ENCODE data around the gene CXCL3.
"Not testable (repeated sequence)": the region's sequence is repeated elsewhere in the genome, so short reads cannot be mapped to it uniquely, and the experiment has no call there.

Gene CXCL3

DNA sequence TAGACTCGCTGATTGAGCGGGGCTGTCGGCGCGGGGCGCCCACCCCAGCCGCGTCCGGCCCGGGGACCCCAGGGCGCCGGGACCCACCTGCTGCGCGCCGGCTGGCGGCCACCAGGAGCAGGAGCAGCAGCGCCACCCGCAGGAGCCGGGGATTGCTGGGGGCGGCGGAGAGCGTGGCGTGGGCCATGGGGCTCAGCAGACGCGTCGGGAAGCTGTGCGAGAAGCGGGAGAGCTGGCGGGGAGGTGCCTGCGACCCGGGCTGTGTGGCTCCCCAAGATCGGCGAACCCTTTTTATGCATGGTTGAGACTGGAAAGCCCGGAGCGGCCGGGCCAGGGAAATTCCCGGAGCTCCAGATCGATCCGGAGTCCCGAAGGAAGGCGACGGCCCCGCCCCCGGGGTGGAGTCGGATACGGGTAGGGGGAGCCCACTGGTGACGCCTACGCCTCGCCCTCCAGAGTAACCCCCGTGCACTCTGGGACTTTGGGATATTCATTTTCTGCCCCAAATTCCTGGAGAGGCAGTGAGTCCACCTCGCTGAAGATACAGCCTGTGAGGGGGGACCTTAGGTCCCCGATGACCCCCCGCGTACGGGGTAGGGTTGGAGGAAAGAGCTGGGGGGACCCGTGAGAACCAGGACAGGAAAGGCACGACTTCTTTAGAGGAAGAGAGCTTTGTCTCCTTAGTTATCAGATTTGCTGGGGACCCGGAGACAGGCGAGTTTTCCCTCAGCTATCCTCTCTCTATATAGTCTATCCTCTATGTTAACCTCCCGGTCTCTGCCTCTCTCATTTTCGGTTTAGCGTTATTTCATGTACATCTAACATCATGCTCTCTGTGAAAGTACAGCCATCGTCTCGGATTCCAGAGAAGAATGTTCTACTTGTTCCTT lies at the start of gene CXCL3:
Gene CXCL3, minus strand, starts transcription at position 265 of the 890 bp plus-strand sequence. Its CDS starts 78 bp downstream, at position 187.
- DNase-seq = peak; percentile 71

DNA sequence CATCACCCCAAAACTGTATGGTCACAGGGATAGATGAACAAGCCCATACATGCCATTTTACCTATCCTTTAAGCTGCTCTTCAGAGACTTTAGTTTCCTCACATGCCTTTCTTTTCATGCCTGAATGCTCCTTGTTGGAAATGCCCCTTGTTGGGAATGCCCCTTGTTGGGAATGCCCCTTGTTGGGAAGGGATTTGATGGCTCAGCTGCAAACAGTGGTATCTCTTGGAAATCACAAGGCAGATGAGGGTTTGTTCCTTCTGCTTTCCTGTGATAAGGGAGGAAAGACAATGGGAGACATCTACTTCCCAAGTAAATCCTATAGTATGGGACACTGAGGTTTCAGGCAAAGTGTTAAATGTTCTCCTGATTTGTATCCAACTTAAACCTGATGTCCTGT lies 49.0 kb upstream of the CXCL3 start:
- DNase-seq = no peak

DNA sequence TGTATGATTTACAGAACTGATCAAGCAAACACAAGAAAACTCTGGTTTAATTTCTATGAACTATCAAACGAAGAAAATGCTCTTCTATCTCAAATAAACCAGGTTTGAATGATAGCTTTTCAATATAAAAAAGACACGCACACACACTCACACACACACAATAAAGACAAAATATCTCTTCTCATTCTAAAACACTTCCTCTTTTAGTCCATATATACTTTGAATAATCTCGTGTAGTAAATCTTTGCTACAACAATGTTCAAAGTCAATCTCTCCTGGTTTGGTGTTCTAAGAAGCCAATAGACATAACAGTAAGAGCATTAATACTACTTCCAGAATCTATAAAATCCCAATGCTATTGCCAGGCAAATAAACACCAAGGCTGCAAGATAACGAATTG lies 47.2 kb upstream of the CXCL3 start:
- no peak for DNase-seq

DNA sequence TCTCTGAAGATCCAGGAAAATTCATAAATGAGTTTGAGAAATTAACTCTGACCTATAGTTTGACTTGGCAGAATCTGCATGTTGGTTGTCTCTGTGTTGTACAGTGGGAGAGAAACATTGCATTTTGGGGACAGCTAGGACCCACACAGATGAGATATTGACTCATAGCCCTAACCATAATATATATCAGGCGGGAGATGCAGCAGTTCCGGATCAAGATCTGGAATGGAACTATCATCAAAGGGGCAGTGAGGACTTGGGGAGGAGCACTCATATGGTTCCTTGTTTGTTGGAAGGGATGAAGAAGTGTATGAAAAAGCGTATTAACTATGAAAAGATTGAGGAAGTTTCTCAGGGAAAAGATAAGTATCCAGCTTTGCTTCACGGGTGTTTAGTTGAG lies 46.5 kb upstream of the CXCL3 start:
- DNase-seq = no peak

GRCh38 chr4:74083546-74083945 lies 45.1 kb upstream of the CXCL3 start:
- no peak for DNase-seq

DNA sequence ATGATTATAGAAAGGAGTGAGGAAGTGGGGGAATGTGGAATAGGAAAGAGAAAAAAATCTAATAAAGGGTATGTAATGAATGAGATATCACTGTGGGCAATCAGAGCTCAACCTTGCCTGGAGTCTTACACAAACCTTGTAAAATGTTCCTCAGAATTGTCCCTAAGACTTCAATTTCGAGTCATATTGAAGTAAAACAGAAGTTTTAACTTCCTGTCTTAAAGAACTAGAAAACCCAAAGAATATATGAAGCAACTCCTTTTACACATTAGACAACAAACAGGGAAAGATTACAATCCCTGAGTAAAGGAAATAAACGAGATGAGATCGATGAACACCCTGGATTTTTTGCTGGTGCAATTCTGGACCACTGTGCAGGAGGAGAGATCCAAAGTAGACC lies 42.5 kb upstream of the CXCL3 start:
- DNase-seq = no peak

GRCh38 chr4:74080351-74080750 lies 41.9 kb upstream of the CXCL3 start:
- DNase-seq = not testable (repeated sequence)

GRCh38 chr4:74079024-74079423 lies 40.5 kb upstream of the CXCL3 start:
- not testable (repeated sequence) for DNase-seq

DNA sequence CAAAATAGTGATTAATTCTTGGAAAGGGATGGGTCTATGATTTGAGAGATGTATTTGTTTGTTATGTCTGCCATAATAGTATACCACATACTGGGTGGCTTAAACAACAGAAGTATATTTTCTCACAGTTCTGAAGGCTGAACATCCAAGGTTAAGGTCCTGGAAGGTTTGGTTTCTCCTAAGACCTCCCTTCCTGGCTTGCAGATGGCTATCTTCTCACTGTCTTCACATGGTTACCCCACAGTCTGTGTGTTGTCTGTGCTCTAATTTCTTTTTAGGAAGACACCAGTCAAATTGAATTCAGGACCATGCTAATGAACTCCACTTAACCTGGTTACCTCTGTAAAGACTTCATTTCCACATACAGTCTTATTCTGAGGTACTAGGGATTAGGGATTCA lies 34.9 kb upstream of the CXCL3 start:
- no peak for DNase-seq

DNA sequence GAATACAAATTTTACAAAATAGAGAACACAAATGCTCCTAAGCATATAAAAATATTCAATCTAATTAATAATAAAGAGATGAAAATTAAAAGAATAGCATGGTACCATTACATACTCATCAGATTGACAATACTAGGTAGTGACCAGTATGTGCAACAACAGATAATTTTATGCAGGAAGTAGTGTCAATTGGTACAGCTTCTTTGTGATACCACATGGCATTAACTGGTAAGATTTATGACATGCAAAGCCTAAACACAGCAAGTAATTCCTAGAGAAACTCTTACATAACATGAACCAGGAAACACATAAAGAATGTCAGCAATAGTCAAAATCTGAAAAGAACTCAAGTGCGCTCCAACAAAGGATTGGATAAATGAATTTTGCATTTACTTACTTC lies 34.2 kb upstream of the CXCL3 start:
- no peak for DNase-seq

GRCh38 chr4:74067586-74067985 lies 29.1 kb upstream of the CXCL3 start:
- DNase-seq = no peak

GRCh38 chr4:74066232-74066631 lies 27.7 kb upstream of the CXCL3 start:
- DNase-seq = no peak

- DNase-seq = no peak
These were observed 26.7 kb upstream of the CXCL3 start for GRCh38 chr4:74065115-74065642.

DNA sequence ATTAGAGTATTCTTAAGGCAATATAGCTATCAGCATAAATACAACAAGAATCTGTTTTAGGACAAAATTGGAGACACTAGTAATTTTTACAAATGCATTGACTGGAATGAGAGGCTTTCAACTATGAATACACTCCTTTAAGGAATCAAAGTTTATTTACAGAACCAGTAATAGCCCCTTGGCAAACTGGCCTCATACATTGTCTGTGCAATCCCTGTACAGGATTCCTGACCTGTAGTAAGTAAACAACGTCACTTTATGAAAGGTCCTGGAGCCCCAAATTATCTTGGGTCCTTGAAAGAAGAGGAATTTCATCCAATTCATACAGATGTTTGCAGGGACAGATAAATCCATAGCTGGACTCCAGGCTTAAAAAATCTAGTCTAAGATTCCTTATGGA lies 25.4 kb upstream of the CXCL3 start:
- no peak for DNase-seq

DNA sequence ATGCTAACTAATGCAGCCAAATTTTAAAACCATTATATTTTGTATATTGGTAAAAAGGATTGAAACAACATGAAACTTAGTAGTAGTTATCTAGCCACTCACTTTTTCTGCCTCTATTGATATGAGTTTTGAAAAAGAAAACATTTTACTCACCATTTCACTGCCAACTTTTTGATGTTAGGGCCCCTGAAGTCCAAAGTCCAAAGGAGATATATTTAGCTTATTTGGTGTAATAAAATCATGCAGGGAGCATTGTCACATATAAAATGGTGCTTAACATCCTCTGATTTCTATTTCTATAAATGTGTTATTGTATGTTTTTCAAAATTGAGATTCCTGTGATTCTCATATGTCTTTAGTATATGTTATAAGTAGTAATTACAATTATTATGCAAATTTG lies 24.5 kb upstream of the CXCL3 start:
- DNase-seq = no peak

- no peak for DNase-seq
These were observed 22.9 kb upstream of the CXCL3 start for GRCh38 chr4:74061430-74061829.

GRCh38 chr4:74059161-74059829 lies 20.8 kb upstream of the CXCL3 start:
- no peak for DNase-seq

GRCh38 chr4:74058048-74058651 lies 19.7 kb upstream of the CXCL3 start:
- no peak for DNase-seq

DNA sequence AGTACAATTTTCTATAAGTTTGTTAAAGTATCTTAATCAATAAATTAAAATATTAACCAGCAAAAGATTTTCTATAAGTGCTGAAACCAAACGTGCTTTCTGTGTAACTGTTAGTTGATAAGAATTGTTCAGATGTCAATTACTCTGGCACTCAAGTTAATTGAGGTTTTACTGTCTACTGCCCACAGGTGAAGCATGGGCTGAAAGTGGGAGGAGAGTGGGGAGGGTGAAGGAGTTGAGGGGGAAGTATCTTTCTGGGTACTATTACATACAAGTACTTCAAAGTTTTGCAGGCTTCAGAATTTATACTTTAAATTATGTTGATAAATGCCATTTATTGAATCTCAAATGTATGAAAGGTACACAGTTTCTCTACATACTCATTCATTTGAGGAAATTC lies 19.1 kb upstream of the CXCL3 start:
- DNase-seq = no peak

- peak; percentile 20 for DNase-seq
These were observed 18.5 kb upstream of the CXCL3 start for GRCh38 chr4:74056858-74057562.

DNA sequence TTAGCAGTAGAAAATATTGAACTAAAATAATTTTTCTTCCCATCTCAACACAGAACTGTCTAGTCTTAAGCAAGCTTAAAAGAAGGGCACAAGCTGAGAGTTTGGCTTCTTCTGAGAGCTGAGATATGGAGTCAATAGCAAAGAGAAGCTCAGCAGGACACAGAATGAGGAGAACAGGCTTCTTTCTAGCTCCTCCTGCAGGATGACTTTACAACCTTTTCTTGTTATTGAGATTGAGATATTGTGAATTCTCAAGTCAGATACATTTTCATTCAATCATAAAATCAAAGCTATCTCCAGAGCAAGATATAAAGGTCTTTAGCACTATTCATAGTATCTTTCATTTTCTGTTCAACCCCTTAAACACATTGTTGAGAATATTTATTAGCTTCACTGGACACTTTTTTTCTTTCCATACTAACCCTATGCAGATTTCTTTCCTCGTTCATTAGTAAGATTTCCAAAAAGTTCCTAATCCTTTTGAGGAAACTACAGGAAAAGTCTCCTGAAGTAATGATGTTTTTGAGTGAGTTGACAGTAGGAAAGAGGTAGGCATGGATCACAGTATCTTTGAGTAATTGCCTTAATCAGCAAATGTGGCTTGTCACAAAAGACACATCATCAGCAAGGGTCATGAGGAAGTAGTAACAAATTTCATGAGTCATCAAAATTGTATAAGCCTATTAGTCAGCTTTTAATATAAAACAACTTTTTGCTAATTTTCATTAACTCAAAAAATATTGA lies 17.8 kb upstream of the CXCL3 start:
- DNase-seq = peak; percentile 35

- peak; percentile 69 for DNase-seq
These were observed 17.0 kb upstream of the CXCL3 start for GRCh38 chr4:74055498-74055897.

Measured in NCI-H510A treated with DMSO at 0.1 percent for 48 hours (cell line).